Measurements from ENCODE around the gene BANP.

GRCh38 chr16:88058817-88059216 lies 107.6 kb downstream of the BANP start:
- TF ChIP-seq, protein P1, sequence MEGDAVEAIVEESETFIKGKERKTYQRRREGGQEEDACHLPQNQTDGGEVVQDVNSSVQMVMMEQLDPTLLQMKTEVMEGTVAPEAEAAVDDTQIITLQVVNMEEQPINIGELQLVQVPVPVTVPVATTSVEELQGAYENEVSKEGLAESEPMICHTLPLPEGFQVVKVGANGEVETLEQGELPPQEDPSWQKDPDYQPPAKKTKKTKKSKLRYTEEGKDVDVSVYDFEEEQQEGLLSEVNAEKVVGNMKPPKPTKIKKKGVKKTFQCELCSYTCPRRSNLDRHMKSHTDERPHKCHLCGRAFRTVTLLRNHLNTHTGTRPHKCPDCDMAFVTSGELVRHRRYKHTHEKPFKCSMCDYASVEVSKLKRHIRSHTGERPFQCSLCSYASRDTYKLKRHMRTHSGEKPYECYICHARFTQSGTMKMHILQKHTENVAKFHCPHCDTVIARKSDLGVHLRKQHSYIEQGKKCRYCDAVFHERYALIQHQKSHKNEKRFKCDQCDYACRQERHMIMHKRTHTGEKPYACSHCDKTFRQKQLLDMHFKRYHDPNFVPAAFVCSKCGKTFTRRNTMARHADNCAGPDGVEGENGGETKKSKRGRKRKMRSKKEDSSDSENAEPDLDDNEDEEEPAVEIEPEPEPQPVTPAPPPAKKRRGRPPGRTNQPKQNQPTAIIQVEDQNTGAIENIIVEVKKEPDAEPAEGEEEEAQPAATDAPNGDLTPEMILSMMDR (IDR thresholded peaks at IDR 0.05), result no peak
- TF ChIP-seq POLR2AphosphoS5 (IDR thresholded peaks at IDR 0.05; ENCODE audit: low read depth, low read length), result no peak
- no peak for TF ChIP-seq REST (IDR thresholded peaks at IDR 0.05; ENCODE audit: insufficient read depth in 1 of 2, low read depth in 2 of 2, low read length in 1 of 2)
- TF ChIP-seq SIN3A (IDR thresholded peaks at IDR 0.05; ENCODE audit: borderline replicate concordance, insufficient read depth, low read depth, low read length), result no peak
- no peak for TF ChIP-seq TCF7L2 (IDR thresholded peaks at IDR 0.05; ENCODE audit: low read depth, low read length)
